GM12878 (cell line): Measurements from ENCODE around the gene SMYD5. TPM values are rescaled to one million over a fixed set of nuclear protein-coding genes. Genes with fewer than 3 reads are reported as not detected.

Experiments used
- ATAC-seq: fragments of 200-7000 bp; cut with Tn5 transposase; 3 replicates; pipeline ENCODE4 v1.9.1; 2020; ENCODE audit warnings: mild to moderate bottlenecking, moderate library complexity
- BruUV-seq: library from RNA; stranded (reverse); fragments of 400-500 nt; replicated peaks from 2 replicates; lab custom pipeline; 2021; lab: Mats Ljungman, UMichigan
- CTCF ChIA-PET: fragments of 300-600 bp; sonication (Branson Sonifier 250); formaldehyde crosslinking; extraction: SDS; loops from one replicate; lab custom pipeline; 2021; ENCODE audit warnings: inconsistent platforms; lab: Yijun Ruan, JAX
- POLR2A ChIA-PET: fragments of 350-600 bp; formaldehyde crosslinking; extraction: SDS; loops from one replicate; lab custom pipeline; 2021; ENCODE audit warnings: inconsistent platforms; lab: Charles Lee
- RAD21 ChIA-PET: fragments of 300-600 bp; sonication (Branson Sonifier 250); formaldehyde crosslinking; loops from one replicate; lab custom pipeline; 2023; ENCODE audit warnings: antibody characterized with exemption; ENCODE audit not compliant: unreplicated experiment; lab: Charles Lee
- SMC1A ChIA-PET: fragments of 300-600 bp; sonication (Branson Sonifier 250); formaldehyde crosslinking; loops from one replicate; lab custom pipeline; 2023; ENCODE audit not compliant: unreplicated experiment, uncharacterized antibody; lab: Charles Lee
- DNase-seq: peaks from one replicate; pipeline ENCODE4 v3.0.0-alpha.2; 2011; ENCODE audit warnings: low read depth, low spot score
- FAIRE-seq: peaks from 3 replicates; lab custom pipeline; 2011; peaks lifted over from hg19 to GRCh38; lab: Jason Lieb, UNC
- H2AFZ ChIP-seq: 2 replicates; pipeline ENCODE4 v1.6.0; 2011; ENCODE audit warnings: low read depth, low read length, control low read depth; ENCODE audit not compliant: control insufficient read depth
- H3K27ac ChIP-seq: 2 replicates; pipeline ENCODE4 v1.5.1; 2011; ENCODE audit warnings: control low read depth; ENCODE audit not compliant: control insufficient read depth, insufficient read depth
- H3K27me3 ChIP-seq, 2 experiments: replicated peaks in 1 of 2; 2 replicates each; pipeline versions ENCODE4 v1.6.0 to v1.6.1; 2011; ENCODE audit warnings: low read length in 1 of 2; ENCODE audit not compliant: control insufficient read depth in 2 of 2, insufficient read depth in 2 of 2
- H3K36me3 ChIP-seq, 2 experiments: 2 replicates each; pipeline ENCODE4 v1.5.1; 2011; ENCODE audit warnings: low read length in 1 of 2; ENCODE audit not compliant: control insufficient read depth in 2 of 2, insufficient read depth in 2 of 2
- H3K4me1 ChIP-seq: 2 replicates; pipeline ENCODE4 v1.6.1; 2011; ENCODE audit warnings: mild to moderate bottlenecking, low read length, moderate library complexity, mixed read lengths; ENCODE audit not compliant: control insufficient read depth, insufficient read depth
- H3K4me2 ChIP-seq: 2 replicates; pipeline ENCODE4 v1.6.0; 2011; ENCODE audit warnings: control low read depth; ENCODE audit not compliant: control insufficient read depth, insufficient read depth
- H3K4me3 ChIP-seq: fragments of 200-600 bp; sonication (generic); 2 replicates; pipeline ENCODE4 v1.5.1; 2016
- H3K79me2 ChIP-seq: 2 replicates; pipeline ENCODE4 v1.6.0; 2011; ENCODE audit warnings: low read length; ENCODE audit not compliant: control insufficient read depth, insufficient read depth
- H3K9ac ChIP-seq: 2 replicates; pipeline ENCODE4 v1.8.0; 2011; ENCODE audit warnings: low read length, control low read depth, mixed read lengths; ENCODE audit not compliant: control insufficient read depth, insufficient read depth
- H3K9me3 ChIP-seq: replicated peaks from 3 replicates; pipeline ENCODE4 v1.5.1; 2011; ENCODE audit warnings: mild to moderate bottlenecking, low read length; ENCODE audit not compliant: control insufficient read depth, insufficient read depth
- H4K20me1 ChIP-seq: 2 replicates; pipeline ENCODE4 v1.6.0; 2011; ENCODE audit not compliant: control insufficient read depth, insufficient read depth
- ATF3 ChIP-seq: IDR thresholded peaks from 2 replicates; pipeline ENCODE4 v1.6.1; 2011; ENCODE audit warnings: low read depth, mild to moderate bottlenecking, low read length, moderate library complexity, borderline replicate concordance; ENCODE audit errors: extremely low read depth
- CEBPB ChIP-seq, 2 experiments: fragments of 150-350 bp in 1 of 2; IDR thresholded peaks; 2 replicates each; pipeline ENCODE4 v1.6.1; 2012 to 2014; ENCODE audit warnings: low read depth in 2 of 2, low read length in 2 of 2, borderline replicate concordance in 1 of 2, inconsistent platforms in 1 of 2
- CREB1 ChIP-seq: IDR thresholded peaks from 2 replicates; pipeline ENCODE4 v1.6.1; 2012; ENCODE audit warnings: low read depth, mild to moderate bottlenecking, inconsistent platforms
- ELK1 ChIP-seq: IDR thresholded peaks from 2 replicates; pipeline ENCODE4 v1.6.1; 2012; ENCODE audit warnings: low read depth, low read length, improper control_type of control experiment
- PML ChIP-seq: IDR thresholded peaks from 2 replicates; pipeline ENCODE4 v1.6.1; 2012; ENCODE audit warnings: low read length, inconsistent platforms
- RCOR1 ChIP-seq: conservative IDR thresholded peaks from 2 replicates; pipeline ENCODE4 v1.6.1; 2012; ENCODE audit warnings: low read depth, low read length, improper control_type of control experiment
- STAT1 ChIP-seq: fragments of 450-650 bp; conservative IDR thresholded peaks from 2 replicates; pipeline ENCODE4 v1.6.1; 2014; ENCODE audit warnings: antibody characterized with exemption, mild to moderate bottlenecking
- SUZ12 ChIP-seq: fragments of 200-600 bp; sonication (generic); IDR thresholded peaks from one replicate; pipeline ENCODE4 v1.6.1; 2018; ENCODE audit warnings: antibody characterized with exemption, mild to moderate bottlenecking; ENCODE audit not compliant: unreplicated experiment
- ZNF687 ChIP-seq: fragments of 450-650 bp; IDR thresholded peaks from 2 replicates; pipeline ENCODE4 v1.6.1; 2017; ENCODE audit warnings: mild to moderate bottlenecking, moderate library complexity
- WGBS: methylation state at CpG from one replicate; pipeline ENCODE4 v1.1.6; 2016; ENCODE audit warnings: low lambda C conversion rate; ENCODE audit not compliant: insufficient replicate concordance, insufficient coverage; ENCODE audit errors: missing lambda C conversion rate; 5-methylcytosine and 5-hydroxymethylcytosine counted together
- in situ Hi-C: fragments of 300-500 bp; cut with MboI; formaldehyde crosslinking; loops from 9 replicates; pipeline ENCODE4 v1.14.3; 2018; ENCODE audit warnings: mixed read lengths
- intact Hi-C: fragments of 100-400 bp; cut with micrococcal nuclease; formaldehyde crosslinking; loops from one replicate; pipeline ENCODE4 v1.14.2; 2022; ENCODE audit not compliant: unreplicated experiment
- polyA plus RNA-seq, 11 experiments: library from polyadenylated mRNA; depleted of rRNA in 4 of 11; unstranded in 6 of 11; stranded (reverse) in 5 of 11; fragments of >200 nt; fragmentation: Nextera tagmentation in 4 of 11; fragmentation: Illumina TruSeq in 1 of 11; extraction: Ambion mirVana in 4 of 11; extraction: Trizol in 1 of 11; gene quantifications; 1 replicate in 1 of 11; 2 replicates in 10 of 11; pipeline versions ENCODE4 v1.2.1 to v1.2.3, GENCODE V29; 2011 to 2016; ENCODE audit warnings: inconsistent platforms in 2 of 11, missing spikeins in 2 of 11, low read depth in 1 of 11
- total RNA-seq, 4 experiments: library from RNA; depleted of rRNA in 3 of 4; stranded (reverse); fragments of >200 nt in 3 of 4; fragmentation: Illumina TruSeq in 1 of 4; extraction: Trizol in 1 of 4; gene quantifications; 2 replicates each; pipeline versions ENCODE4 v1.2.1 to v1.2.3, GENCODE V29; 2013 to 2021
- TF ChIP-seq, protein P1 (sequence below): IDR thresholded peaks from 2 replicates; pipeline ENCODE4 v1.6.1; 2012; ENCODE audit warnings: low read depth, low read length, improper control_type of control experiment
- TF ChIP-seq, protein P2 (sequence below): IDR thresholded peaks from 2 replicates; pipeline ENCODE4 v1.6.1; 2012; ENCODE audit warnings: mild to moderate bottlenecking, low read depth, low read length

SMYD5 gene
- total and polyA plus RNA-seq, 10 of the 15 experiments (the other 5 are each of a cell fraction or from before 2014, with no cell fraction given): 6.1 to 35.3 (median 26.4) TPM

- TF ChIP-seq CREB1: no peak
- TF ChIP-seq RCOR1: no peak
- no peak for TF ChIP-seq ATF3
- TF ChIP-seq, protein P1, sequence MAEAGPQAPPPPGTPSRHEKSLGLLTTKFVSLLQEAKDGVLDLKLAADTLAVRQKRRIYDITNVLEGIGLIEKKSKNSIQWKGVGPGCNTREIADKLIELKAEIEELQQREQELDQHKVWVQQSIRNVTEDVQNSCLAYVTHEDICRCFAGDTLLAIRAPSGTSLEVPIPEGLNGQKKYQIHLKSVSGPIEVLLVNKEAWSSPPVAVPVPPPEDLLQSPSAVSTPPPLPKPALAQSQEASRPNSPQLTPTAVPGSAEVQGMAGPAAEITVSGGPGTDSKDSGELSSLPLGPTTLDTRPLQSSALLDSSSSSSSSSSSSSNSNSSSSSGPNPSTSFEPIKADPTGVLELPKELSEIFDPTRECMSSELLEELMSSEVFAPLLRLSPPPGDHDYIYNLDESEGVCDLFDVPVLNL: no peak
- TF ChIP-seq, all 136 proteins: peak for 0
These were observed 3.3 kb upstream of the SMYD5 start (continued) for GRCh38 chr2:73210696-73211095.

DNA sequence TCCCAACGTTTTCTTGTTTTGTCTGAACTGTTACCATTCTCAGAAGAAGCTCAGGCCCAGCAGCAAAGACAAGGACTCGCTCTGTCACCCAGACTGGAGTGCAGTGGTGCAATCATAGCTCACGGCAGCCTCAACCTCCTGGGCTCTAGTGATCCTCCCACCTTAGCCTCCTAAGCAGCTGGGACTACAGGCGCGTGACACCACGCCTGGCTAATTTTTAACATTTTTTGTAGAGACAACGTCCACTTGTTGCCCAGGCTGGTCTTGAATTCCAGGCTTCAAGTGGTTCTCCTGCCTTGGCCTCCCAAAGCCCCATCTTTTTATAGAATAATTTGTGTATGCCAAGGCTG lies 2.0 kb upstream of the SMYD5 start:
- H3K4me3 ChIP-seq: no peak overlapping the region
- no peak overlapping the region for H3K4me2 ChIP-seq
- H4K20me1 ChIP-seq: no peaks in the 10 kb centered on the region
- no peak for DNase-seq
- H3K36me3 ChIP-seq: no peaks in the 10 kb centered on the region
- peaks cover 16% of the 10 kb centered on the region for H3K79me2 ChIP-seq
- BruUV-seq: no TSS peak
- no peak overlapping the region for H3K9ac ChIP-seq
- peaks cover 8% of the 10 kb centered on the region for H3K4me1 ChIP-seq
- H3K27me3 ChIP-seq: no peaks in the 10 kb centered on the region
- ChIA-PET RAD21 (interaction anchor here (0.6 to 2.8 kb wide), 7 partner anchors 22 to 319 kb away, joined by 3 to 28 read pairs (median 3); partner anchors contain the start of genes CCT7 and PRADC1), CTCF (interaction anchor here (0.6 to 4.3 kb wide), 41 partner anchors 8 to 377 kb away, joined by 3 to 79 read pairs (median 4); partner anchors contain the start of genes CCT7, EGR4, NOTO and PRADC1), SMC1A (interaction anchor here (0.6 to 2.6 kb wide), 13 partner anchors 9 to 318 kb away, joined by 3 to 24 read pairs (median 4); partner anchors contain the start of gene CCT7), POLR2A (interaction anchor here (1.9 to 2.6 kb wide), 2 partner anchors 22 to 127 kb away, joined by 4 to 14 read pairs; partner anchors contain the start of genes CCT7 and PRADC1)
- TF ChIP-seq, protein P2, sequence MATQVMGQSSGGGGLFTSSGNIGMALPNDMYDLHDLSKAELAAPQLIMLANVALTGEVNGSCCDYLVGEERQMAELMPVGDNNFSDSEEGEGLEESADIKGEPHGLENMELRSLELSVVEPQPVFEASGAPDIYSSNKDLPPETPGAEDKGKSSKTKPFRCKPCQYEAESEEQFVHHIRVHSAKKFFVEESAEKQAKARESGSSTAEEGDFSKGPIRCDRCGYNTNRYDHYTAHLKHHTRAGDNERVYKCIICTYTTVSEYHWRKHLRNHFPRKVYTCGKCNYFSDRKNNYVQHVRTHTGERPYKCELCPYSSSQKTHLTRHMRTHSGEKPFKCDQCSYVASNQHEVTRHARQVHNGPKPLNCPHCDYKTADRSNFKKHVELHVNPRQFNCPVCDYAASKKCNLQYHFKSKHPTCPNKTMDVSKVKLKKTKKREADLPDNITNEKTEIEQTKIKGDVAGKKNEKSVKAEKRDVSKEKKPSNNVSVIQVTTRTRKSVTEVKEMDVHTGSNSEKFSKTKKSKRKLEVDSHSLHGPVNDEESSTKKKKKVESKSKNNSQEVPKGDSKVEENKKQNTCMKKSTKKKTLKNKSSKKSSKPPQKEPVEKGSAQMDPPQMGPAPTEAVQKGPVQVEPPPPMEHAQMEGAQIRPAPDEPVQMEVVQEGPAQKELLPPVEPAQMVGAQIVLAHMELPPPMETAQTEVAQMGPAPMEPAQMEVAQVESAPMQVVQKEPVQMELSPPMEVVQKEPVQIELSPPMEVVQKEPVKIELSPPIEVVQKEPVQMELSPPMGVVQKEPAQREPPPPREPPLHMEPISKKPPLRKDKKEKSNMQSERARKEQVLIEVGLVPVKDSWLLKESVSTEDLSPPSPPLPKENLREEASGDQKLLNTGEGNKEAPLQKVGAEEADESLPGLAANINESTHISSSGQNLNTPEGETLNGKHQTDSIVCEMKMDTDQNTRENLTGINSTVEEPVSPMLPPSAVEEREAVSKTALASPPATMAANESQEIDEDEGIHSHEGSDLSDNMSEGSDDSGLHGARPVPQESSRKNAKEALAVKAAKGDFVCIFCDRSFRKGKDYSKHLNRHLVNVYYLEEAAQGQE: no peak
- TF ChIP-seq STAT1 (no peak), SUZ12 (no peak), PML (no peak), ZNF687 (no peak), ELK1 (no peak), CEBPB (IDR thresholded peaks at IDR 0.05; ENCODE audit: borderline replicate concordance in 1 of 2, low read depth in 2 of 2, low read length in 2 of 2) (no peak)
- WGBS: 44% methylated on average over 7 of the region's 7 CpGs
- intact Hi-C loops: loop anchor here (1.0 kb wide), 1 partner anchor 127 kb away; no protein-coding TSS in a partner anchor
- peak overlapping the region; percentile 72; the same call in 1 of the 2 replicates for H2AFZ ChIP-seq
- H3K27ac ChIP-seq: no peak overlapping the region
- in situ Hi-C loops: no loop called here
- ATAC-seq: no peak
- no peaks in the 10 kb centered on the region for H3K9me3 ChIP-seq
- no peak for FAIRE-seq
